ENCODE measurements around the gene GNG10. TPM values are rescaled to one million over a fixed set of nuclear protein-coding genes. Genes with fewer than 3 reads are reported as not detected.

The GNG10 gene
- total and polyA plus RNA-seq, 8 donors = 12.3 to 93.7 (median 55.1) TPM

DNA sequence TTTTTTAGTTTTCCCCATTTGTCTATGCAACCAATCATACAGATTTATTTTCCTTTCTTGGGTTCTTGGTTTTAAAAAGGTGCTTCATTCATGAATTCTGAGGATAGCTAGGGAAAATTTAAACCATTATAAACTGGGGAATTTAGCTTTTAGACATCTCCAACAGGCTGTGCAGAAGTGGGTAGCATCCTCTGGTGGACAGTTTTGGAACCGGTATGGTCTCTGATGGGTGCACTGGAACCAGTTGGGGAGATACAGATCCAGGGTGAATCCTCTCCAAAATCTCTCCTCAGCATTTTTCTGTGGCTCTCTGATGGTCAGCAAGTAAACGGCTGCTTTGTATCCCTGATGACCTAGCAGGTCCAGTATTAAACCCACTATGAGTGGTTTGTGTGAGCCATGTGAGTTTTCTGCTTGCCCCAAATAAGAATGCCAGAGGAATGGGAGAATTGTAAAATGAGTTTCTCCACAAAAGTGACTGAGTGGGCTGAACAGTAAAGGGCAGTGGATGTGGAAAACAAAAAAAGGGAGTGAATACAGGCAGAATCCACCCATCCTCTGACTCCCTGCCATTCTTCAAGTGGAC is 39.4 kb upstream of the GNG10 start:
- peak; percentile 45 to 72 for DNase-seq
- no peak overlapping the region for H3K4me3 ChIP-seq
- H3K27ac ChIP-seq = no peak overlapping the region
- H3K4me1 ChIP-seq = peaks cover 0 to 13% (median 0%) of the 10 kb centered on the region in 4 donors
- WGBS, 5 donors = 11 to 31% (median 19%) methylated on average over 2 of the region's 2 CpGs
- TF ChIP-seq POLR2AphosphoS5 (IDR thresholded peaks at IDR 0.05) (no peak), POLR2A (IDR thresholded peaks at IDR 0.05) (no peak)
- TF ChIP-seq, protein P1, sequence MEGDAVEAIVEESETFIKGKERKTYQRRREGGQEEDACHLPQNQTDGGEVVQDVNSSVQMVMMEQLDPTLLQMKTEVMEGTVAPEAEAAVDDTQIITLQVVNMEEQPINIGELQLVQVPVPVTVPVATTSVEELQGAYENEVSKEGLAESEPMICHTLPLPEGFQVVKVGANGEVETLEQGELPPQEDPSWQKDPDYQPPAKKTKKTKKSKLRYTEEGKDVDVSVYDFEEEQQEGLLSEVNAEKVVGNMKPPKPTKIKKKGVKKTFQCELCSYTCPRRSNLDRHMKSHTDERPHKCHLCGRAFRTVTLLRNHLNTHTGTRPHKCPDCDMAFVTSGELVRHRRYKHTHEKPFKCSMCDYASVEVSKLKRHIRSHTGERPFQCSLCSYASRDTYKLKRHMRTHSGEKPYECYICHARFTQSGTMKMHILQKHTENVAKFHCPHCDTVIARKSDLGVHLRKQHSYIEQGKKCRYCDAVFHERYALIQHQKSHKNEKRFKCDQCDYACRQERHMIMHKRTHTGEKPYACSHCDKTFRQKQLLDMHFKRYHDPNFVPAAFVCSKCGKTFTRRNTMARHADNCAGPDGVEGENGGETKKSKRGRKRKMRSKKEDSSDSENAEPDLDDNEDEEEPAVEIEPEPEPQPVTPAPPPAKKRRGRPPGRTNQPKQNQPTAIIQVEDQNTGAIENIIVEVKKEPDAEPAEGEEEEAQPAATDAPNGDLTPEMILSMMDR (IDR thresholded peaks at IDR 0.05) = peak in 5 of 7 experiments; percentile 54 to 97 (median 78)
- intact Hi-C loops (cut with DNase I; ENCODE audit: low total_unique reads) = no loop called here
- peaks cover 0 to 8% (median 0%) of the 10 kb centered on the region in 3 donors for H3K27me3 ChIP-seq
- no peaks in the 10 kb centered on the region for H3K9me3 ChIP-seq
- H3K36me3 ChIP-seq = no peaks in the 10 kb centered on the region

DNA sequence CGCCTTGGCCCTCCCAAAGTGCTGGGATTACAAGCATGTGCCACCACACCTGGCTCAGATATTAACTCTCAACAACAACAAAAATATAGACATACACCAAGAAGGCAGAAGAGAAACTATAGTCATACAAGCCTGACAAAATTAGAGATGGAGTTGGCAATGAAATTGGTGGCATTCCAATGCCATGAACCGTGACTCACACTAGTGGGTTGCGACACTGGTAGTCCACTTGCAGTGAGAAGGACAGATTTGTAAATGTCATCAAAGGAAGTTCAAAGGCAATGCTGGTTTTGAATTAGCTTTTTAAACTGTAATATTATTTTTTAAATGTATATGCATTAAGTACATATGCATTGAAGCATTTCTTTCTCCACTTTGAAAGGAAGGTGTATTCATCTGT is 38.8 kb upstream of the GNG10 start:
- WGBS, 5 donors = 48 to 79% (median 69%) methylated on average over 3 of the region's 3 CpGs
- DNase-seq = peak in 1 of 2 donors; percentile 54

DNA sequence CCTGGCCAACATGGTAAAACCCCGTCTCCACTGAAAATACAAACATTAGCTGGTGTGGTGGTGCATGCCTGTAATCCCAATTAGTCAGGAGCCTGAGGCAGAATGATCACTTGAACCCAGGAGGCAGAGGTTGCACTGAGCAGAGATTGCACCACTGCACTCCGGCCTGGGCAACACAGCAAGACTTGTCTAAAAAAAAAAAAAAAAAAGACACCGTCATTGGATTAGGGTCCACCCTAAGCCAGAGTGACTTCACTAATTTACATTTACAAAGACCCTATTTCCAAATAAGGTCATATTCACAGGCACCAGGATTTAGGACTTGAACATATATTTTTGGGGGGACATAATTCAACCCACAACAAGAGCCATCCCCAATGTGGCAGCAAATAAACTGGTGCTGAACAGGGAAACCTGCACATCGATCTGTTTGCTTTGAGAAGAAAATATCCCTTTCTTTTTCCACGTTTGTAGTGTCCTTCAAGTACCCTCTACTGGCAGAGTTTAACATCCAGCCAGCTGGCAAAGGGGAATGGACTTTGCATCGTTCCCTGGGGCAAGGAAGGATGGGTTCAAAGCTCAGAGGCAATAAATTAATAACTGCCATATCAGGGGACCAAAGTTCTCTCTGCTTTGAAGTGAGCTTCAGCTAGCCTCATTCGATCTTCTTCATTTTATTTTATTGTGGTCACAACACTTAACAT is 34.0 kb upstream of the GNG10 start:
- 62 to 66% (median 63%) methylated on average over 7 of the region's 7 CpGs for WGBS, 5 donors
- intact Hi-C loops (cut with DNase I; ENCODE audit: low total_unique reads) = no loop called here
- Histone ChIP-seq H3K4me3 (no peak overlapping the region), H3K36me3 (no peaks in the 10 kb centered on the region), H3K9me3 (no peaks in the 10 kb centered on the region), H3K27ac (no peak overlapping the region), H3K27me3 (no peaks in the 10 kb centered on the region), H3K4me1 (peaks cover 8 to 23% (median 15%) of the 10 kb centered on the region in 4 donors)
- TF ChIP-seq, protein P1 (IDR thresholded peaks at IDR 0.05) = no peak
- TF ChIP-seq EP300 (IDR thresholded peaks at IDR 0.05) (no peak), POLR2A (IDR thresholded peaks at IDR 0.05) (no peak), POLR2AphosphoS5 (IDR thresholded peaks at IDR 0.05) (no peak)
- DNase-seq = peak in 1 of 2 donors; percentile 40

More for the DNA sequence above, 38.8 kb upstream of the GNG10 start:
- Histone ChIP-seq H3K27me3 (peaks cover 0 to 8% (median 0%) of the 10 kb centered on the region in 3 donors), H3K9me3 (no peaks in the 10 kb centered on the region), H3K4me1 (peaks cover 0 to 13% (median 0%) of the 10 kb centered on the region in 4 donors), H3K36me3 (no peaks in the 10 kb centered on the region), H3K4me3 (no peak overlapping the region), H3K27ac (no peak overlapping the region)
- intact Hi-C loops (cut with DNase I; ENCODE audit: low total_unique reads) = no loop called here
- TF ChIP-seq EP300 (IDR thresholded peaks at IDR 0.05) (no peak), POLR2AphosphoS5 (IDR thresholded peaks at IDR 0.05) (peak in 1 of 3 donors; percentile 60)

DNA sequence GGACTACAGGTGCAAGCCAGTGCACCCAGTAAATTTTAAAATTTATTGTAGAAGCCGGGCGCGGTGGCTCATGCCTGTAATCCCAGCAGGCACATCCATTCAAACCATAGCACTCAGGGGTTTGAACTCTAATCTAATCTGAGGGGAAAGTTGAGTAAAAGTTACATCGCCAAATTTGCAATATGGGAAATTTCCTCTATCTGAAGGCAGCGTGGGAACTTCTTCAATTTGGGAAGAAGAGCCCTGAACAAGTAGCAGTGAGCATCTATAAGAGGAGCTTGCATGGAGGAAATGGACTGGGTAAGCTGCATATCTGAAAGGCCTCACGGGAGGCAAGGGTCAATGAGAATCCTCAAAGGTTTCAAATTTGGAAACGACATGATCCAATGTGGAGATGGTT is 33.0 kb upstream of the GNG10 start:
- Histone ChIP-seq H3K9me3 (no peaks in the 10 kb centered on the region), H3K27me3 (no peaks in the 10 kb centered on the region), H3K27ac (no peak overlapping the region), H3K36me3 (no peaks in the 10 kb centered on the region), H3K4me3 (no peak overlapping the region), H3K4me1 (peaks cover 14 to 26% (median 24%) of the 10 kb centered on the region in 4 donors)
- TF ChIP-seq POLR2AphosphoS5 (IDR thresholded peaks at IDR 0.05) (no peak), EP300 (IDR thresholded peaks at IDR 0.05) (no peak), POLR2A (IDR thresholded peaks at IDR 0.05) (no peak)
- TF ChIP-seq, protein P1 (IDR thresholded peaks at IDR 0.05) = no peak
- WGBS, 5 donors = 80 to 89% (median 86%) methylated on average over 7 of the region's 7 CpGs
- intact Hi-C loops (cut with DNase I; ENCODE audit: low total_unique reads) = no loop called here
- DNase-seq = no peak
